GM23338 (cell line): ENCODE results near the gene SRA1.

Experiments used
- EZH2 ChIP-seq: fragments of 200-600 bp; sonication (generic); IDR thresholded peaks from one replicate; pipeline ENCODE4 v1.8.0; 2017; ENCODE audit warnings: antibody characterized with exemption, mild to moderate bottlenecking, low read depth; ENCODE audit not compliant: unreplicated experiment
- POLR2AphosphoS5 ChIP-seq: IDR thresholded peaks from 2 replicates; pipeline ENCODE4 v1.6.1; 2016; ENCODE audit warnings: antibody characterized with exemption, low read depth
- TF ChIP-seq, protein P1 (sequence below), 2 experiments: fragments of 200-600 bp in 1 of 2; sonication (generic) in 1 of 2; conservative IDR thresholded peaks; 2 replicates each; pipeline versions ENCODE4 v1.5.1 to v1.6.1; 2016 to 2017; ENCODE audit warnings: antibody characterized with exemption in 2 of 2, low read depth in 2 of 2, mild to moderate bottlenecking in 2 of 2, moderate library complexity in 1 of 2
- TF ChIP-seq, protein P2 (sequence below): IDR thresholded peaks from one replicate; pipeline ENCODE4 v1.6.1; 2018; ENCODE audit warnings: antibody characterized with exemption; ENCODE audit not compliant: unreplicated experiment

DNA sequence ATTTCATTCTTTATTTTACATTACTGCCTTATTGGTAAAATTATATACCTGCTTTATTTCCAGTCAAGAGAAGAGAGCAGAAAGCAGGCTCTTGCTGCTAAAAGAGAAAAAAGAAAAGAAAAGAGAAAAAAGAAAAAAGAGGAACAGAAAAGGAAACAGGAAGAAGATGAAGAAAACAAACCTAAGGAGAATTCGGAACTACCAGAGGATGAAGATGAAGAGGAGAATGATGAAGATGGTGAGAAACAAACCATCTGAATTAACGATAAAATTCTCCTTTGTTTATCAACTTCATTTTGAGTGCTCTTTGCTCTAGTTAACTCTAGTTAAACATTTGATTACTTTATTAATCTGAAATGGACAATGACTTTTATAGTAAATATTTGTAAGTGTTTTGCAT lies 33.3 kb downstream of the SRA1 start:
- TF ChIP-seq POLR2AphosphoS5 (no peak), EZH2 (no peak)
- TF ChIP-seq, protein P1, sequence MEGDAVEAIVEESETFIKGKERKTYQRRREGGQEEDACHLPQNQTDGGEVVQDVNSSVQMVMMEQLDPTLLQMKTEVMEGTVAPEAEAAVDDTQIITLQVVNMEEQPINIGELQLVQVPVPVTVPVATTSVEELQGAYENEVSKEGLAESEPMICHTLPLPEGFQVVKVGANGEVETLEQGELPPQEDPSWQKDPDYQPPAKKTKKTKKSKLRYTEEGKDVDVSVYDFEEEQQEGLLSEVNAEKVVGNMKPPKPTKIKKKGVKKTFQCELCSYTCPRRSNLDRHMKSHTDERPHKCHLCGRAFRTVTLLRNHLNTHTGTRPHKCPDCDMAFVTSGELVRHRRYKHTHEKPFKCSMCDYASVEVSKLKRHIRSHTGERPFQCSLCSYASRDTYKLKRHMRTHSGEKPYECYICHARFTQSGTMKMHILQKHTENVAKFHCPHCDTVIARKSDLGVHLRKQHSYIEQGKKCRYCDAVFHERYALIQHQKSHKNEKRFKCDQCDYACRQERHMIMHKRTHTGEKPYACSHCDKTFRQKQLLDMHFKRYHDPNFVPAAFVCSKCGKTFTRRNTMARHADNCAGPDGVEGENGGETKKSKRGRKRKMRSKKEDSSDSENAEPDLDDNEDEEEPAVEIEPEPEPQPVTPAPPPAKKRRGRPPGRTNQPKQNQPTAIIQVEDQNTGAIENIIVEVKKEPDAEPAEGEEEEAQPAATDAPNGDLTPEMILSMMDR (conservative IDR thresholded peaks at IDR 0.05; ENCODE audit: low read depth in 2 of 2): no peak
- TF ChIP-seq, protein P2, sequence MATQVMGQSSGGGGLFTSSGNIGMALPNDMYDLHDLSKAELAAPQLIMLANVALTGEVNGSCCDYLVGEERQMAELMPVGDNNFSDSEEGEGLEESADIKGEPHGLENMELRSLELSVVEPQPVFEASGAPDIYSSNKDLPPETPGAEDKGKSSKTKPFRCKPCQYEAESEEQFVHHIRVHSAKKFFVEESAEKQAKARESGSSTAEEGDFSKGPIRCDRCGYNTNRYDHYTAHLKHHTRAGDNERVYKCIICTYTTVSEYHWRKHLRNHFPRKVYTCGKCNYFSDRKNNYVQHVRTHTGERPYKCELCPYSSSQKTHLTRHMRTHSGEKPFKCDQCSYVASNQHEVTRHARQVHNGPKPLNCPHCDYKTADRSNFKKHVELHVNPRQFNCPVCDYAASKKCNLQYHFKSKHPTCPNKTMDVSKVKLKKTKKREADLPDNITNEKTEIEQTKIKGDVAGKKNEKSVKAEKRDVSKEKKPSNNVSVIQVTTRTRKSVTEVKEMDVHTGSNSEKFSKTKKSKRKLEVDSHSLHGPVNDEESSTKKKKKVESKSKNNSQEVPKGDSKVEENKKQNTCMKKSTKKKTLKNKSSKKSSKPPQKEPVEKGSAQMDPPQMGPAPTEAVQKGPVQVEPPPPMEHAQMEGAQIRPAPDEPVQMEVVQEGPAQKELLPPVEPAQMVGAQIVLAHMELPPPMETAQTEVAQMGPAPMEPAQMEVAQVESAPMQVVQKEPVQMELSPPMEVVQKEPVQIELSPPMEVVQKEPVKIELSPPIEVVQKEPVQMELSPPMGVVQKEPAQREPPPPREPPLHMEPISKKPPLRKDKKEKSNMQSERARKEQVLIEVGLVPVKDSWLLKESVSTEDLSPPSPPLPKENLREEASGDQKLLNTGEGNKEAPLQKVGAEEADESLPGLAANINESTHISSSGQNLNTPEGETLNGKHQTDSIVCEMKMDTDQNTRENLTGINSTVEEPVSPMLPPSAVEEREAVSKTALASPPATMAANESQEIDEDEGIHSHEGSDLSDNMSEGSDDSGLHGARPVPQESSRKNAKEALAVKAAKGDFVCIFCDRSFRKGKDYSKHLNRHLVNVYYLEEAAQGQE: no peak
